ENCODE results near the gene TPD52L1. TPM values are rescaled to one million over a fixed set of nuclear protein-coding genes. Genes with fewer than 3 reads are reported as not detected.

Gene TPD52L1
- total and polyA plus RNA-seq, 3 experiments from 2014 or later: 0.18 TPM; not detected in 2

- Mint-ChIP-seq H3K27me3 (no peaks in the 10 kb centered on the region), H3K4me1 (peaks cover 51 to 68% (median 62%) of the 10 kb centered on the region in 3 donors), H3K9me3 (peaks cover 0 to 1% (median 0%) of the 10 kb centered on the region in 5 donors), H3K27ac (peak overlapping the region in 2 of 8 donors; percentile 18 to 43), H3K36me3 (peaks cover 26 to 87% (median 33%) of the 10 kb centered on the region in 3 donors), H3K4me3 (no peak overlapping the region)
- H3K27ac ChIP-seq (ENCODE audit: low read depth, low read length): no peak overlapping the region
- peaks cover 10% of the 10 kb centered on the region for H3K4me1 ChIP-seq (ENCODE audit: insufficient read depth, low read length)
- CTCF ChIA-PET: no interaction called here
- no peaks in the 10 kb centered on the region for H3K27me3 ChIP-seq (ENCODE audit: insufficient read depth, low read length, poor library complexity, severe bottlenecking)
- POLR2A ChIA-PET: no interaction called here
- H3K9me3 ChIP-seq (ENCODE audit: low read length): no peaks in the 10 kb centered on the region
- peaks cover 33% of the 10 kb centered on the region for H3K36me3 ChIP-seq (ENCODE audit: insufficient read depth, low read length)
- DNase-seq: no peak
- no peak overlapping the region for H3K4me3 ChIP-seq (ENCODE audit: low read length)
Measured at GRCh38 chr6:125294925-125295324, 141.4 kb downstream of the TPD52L1 start.

- no peaks in the 10 kb centered on the region for H3K27me3 Mint-ChIP-seq
- H3K36me3 Mint-ChIP-seq: peaks cover 20 to 83% (median 32%) of the 10 kb centered on the region in 3 donors
- Histone ChIP-seq H3K4me1 (ENCODE audit: insufficient read depth, low read length) (peaks cover 19% of the 10 kb centered on the region), H3K4me3 (ENCODE audit: low read length) (no peak overlapping the region), H3K27ac (ENCODE audit: low read depth, low read length) (no peak overlapping the region), H3K27me3 (ENCODE audit: insufficient read depth, low read length, poor library complexity, severe bottlenecking) (no peaks in the 10 kb centered on the region), H3K9me3 (ENCODE audit: low read length) (no peaks in the 10 kb centered on the region), H3K36me3 (ENCODE audit: insufficient read depth, low read length) (peaks cover 32% of the 10 kb centered on the region)
- H3K4me3 Mint-ChIP-seq: no peak overlapping the region
- H3K4me1 Mint-ChIP-seq: peaks cover 64 to 81% (median 77%) of the 10 kb centered on the region in 3 donors
- H3K27ac Mint-ChIP-seq: peak overlapping the region in 1 of 8 donors; percentile 65
- ChIA-PET POLR2A (no interaction called here), CTCF (interaction anchor here (1.1 kb wide), 1 partner anchor 14 kb away, joined by 3 read pairs; no protein-coding TSS in a partner anchor)
- no peak for DNase-seq
- no peaks in the 10 kb centered on the region for H3K9me3 Mint-ChIP-seq
Measured at GRCh38 chr6:125296471-125296870, 142.9 kb downstream of the TPD52L1 start.

GRCh38 chr6:125299257-125299656 is 145.7 kb downstream of the TPD52L1 start:
- H3K27ac Mint-ChIP-seq: peak overlapping the region; percentile 59 to 98 (median 94)
- DNase-seq: peak in 1 of 5 donors; percentile 27
- H3K36me3 Mint-ChIP-seq: peaks cover 5 to 61% (median 27%) of the 10 kb centered on the region in 3 donors
- Histone ChIP-seq H3K4me1 (ENCODE audit: insufficient read depth, low read length) (peaks cover 41% of the 10 kb centered on the region), H3K27me3 (ENCODE audit: insufficient read depth, low read length, poor library complexity, severe bottlenecking) (no peaks in the 10 kb centered on the region), H3K9me3 (ENCODE audit: low read length) (no peaks in the 10 kb centered on the region), H3K36me3 (ENCODE audit: insufficient read depth, low read length) (peaks cover 12% of the 10 kb centered on the region), H3K4me3 (ENCODE audit: low read length) (no peak overlapping the region), H3K27ac (ENCODE audit: low read depth, low read length) (peak overlapping the region; percentile 82)
- CTCF ChIA-PET: no interaction called here
- H3K27me3 Mint-ChIP-seq: no peaks in the 10 kb centered on the region
- H3K4me1 Mint-ChIP-seq: peaks cover 73 to 83% (median 82%) of the 10 kb centered on the region in 3 donors
- POLR2A ChIA-PET: no interaction called here
- H3K4me3 Mint-ChIP-seq: peak overlapping the region; percentile 88 to 98 (median 94)
- H3K9me3 Mint-ChIP-seq: no peaks in the 10 kb centered on the region

- Histone ChIP-seq H3K27me3 (ENCODE audit: insufficient read depth, low read length, poor library complexity, severe bottlenecking) (no peaks in the 10 kb centered on the region), H3K9me3 (ENCODE audit: low read length) (no peaks in the 10 kb centered on the region), H3K27ac (ENCODE audit: low read depth, low read length) (peak overlapping the region; percentile 82), H3K36me3 (ENCODE audit: insufficient read depth, low read length) (peaks cover 5% of the 10 kb centered on the region), H3K4me3 (ENCODE audit: low read length) (peak overlapping the region; percentile 62), H3K4me1 (ENCODE audit: insufficient read depth, low read length) (peaks cover 41% of the 10 kb centered on the region)
- POLR2A ChIA-PET: interaction anchor here (0.7 to 1.2 kb wide), 3 partner anchors 477 to 685 kb away, joined by 3 read pairs; partner anchors contain the start of gene TRMT11
- Mint-ChIP-seq H3K4me3 (peak overlapping the region; percentile 88 to 98 (median 94)), H3K36me3 (peaks cover 5 to 45% (median 21%) of the 10 kb centered on the region in 3 donors), H3K27ac (peak overlapping the region; percentile 64 to 98 (median 94)), H3K27me3 (peaks cover 0 to 13% of the 10 kb centered on the region in 2 donors), H3K4me1 (peaks cover 60 to 67% (median 66%) of the 10 kb centered on the region in 3 donors), H3K9me3 (no peaks in the 10 kb centered on the region)
- CTCF ChIA-PET: interaction anchor here (1.1 to 2.6 kb wide), 3 partner anchors 10 to 452 kb away, joined by 3 to 22 read pairs (median 4); no protein-coding TSS in a partner anchor
- DNase-seq: peak in 1 of 5 donors; percentile 2
Measured at GRCh38 chr6:125300992-125301434, 147.4 kb downstream of the TPD52L1 start.

- H3K27ac ChIP-seq (ENCODE audit: low read depth, low read length): peak within 1 kb of the TSS; percentile 82
- peaks cover 5% of the 10 kb centered on the region for H3K36me3 ChIP-seq (ENCODE audit: insufficient read depth, low read length)
- Mint-ChIP-seq H3K9me3 (no peaks in the 10 kb centered on the region), H3K27me3 (peaks cover 0 to 20% of the 10 kb centered on the region in 2 donors), H3K27ac (peak within 1 kb of the TSS; percentile 64 to 98 (median 94)), H3K36me3 (peaks cover 5 to 38% (median 18%) of the 10 kb centered on the region in 3 donors), H3K4me3 (peak within 1 kb of the TSS; percentile 88 to 98 (median 94)), H3K4me1 (peaks cover 54 to 63% (median 59%) of the 10 kb centered on the region in 3 donors)
- H3K4me3 ChIP-seq (ENCODE audit: low read length): peak within 1 kb of the TSS; percentile 62
- peaks cover 41% of the 10 kb centered on the region for H3K4me1 ChIP-seq (ENCODE audit: insufficient read depth, low read length)
- ChIA-PET CTCF (interaction anchor here (1.1 to 2.6 kb wide), 4 partner anchors 9 to 479 kb away, joined by 3 to 22 read pairs (median 4); no protein-coding TSS in a partner anchor), POLR2A (interaction anchor here (0.7 to 1.4 kb wide), 4 partner anchors 477 to 685 kb away, joined by 3 to 4 read pairs (median 3); partner anchors contain the start of gene TRMT11)
- no peaks in the 10 kb centered on the region for H3K9me3 ChIP-seq (ENCODE audit: low read length)
- DNase-seq: peak; percentile 30 to 56 (median 38)
- no peaks in the 10 kb centered on the region for H3K27me3 ChIP-seq (ENCODE audit: insufficient read depth, low read length, poor library complexity, severe bottlenecking)
Measured at GRCh38 chr6:125301435-125302391, 148.1 kb downstream of the TPD52L1 start, which contains the start of gene HDDC2. HDDC2 (minus strand) TSS chr6:125301967; CDS start chr6:125301932, 35 bp downstream.

- H3K27ac Mint-ChIP-seq: peak overlapping the region; percentile 39 to 97 (median 88)
Measured at GRCh38 chr6:125302840-125303511, 149.4 kb downstream of the TPD52L1 start.

GRCh38 chr6:125303512-125303854 is 149.9 kb downstream of the TPD52L1 start:
- H3K4me1 Mint-ChIP-seq: peaks cover 43 to 53% (median 49%) of the 10 kb centered on the region in 3 donors

More at GRCh38 chr6:125302840-125303511, 149.4 kb downstream of the TPD52L1 start:
- Histone ChIP-seq H3K27ac (ENCODE audit: low read depth, low read length) (peak overlapping the region; percentile 82), H3K27me3 (ENCODE audit: insufficient read depth, low read length, poor library complexity, severe bottlenecking) (no peaks in the 10 kb centered on the region), H3K36me3 (ENCODE audit: insufficient read depth, low read length) (peaks cover 5% of the 10 kb centered on the region), H3K4me3 (ENCODE audit: low read length) (no peak overlapping the region), H3K9me3 (ENCODE audit: low read length) (no peaks in the 10 kb centered on the region), H3K4me1 (ENCODE audit: insufficient read depth, low read length) (peaks cover 41% of the 10 kb centered on the region)
- Mint-ChIP-seq H3K36me3 (peaks cover 5 to 28% (median 9%) of the 10 kb centered on the region in 3 donors), H3K27me3 (peaks cover 1 to 26% of the 10 kb centered on the region in 2 donors), H3K4me1 (peaks cover 46 to 55% (median 51%) of the 10 kb centered on the region in 3 donors), H3K9me3 (no peaks in the 10 kb centered on the region), H3K4me3 (peak overlapping the region; percentile 83 to 95 (median 92))
- ChIA-PET POLR2A (interaction anchor here (1.4 kb wide), 1 partner anchor 486 kb away, joined by 4 read pairs; no protein-coding TSS in a partner anchor), CTCF (interaction anchor here (1.3 to 2.6 kb wide), 2 partner anchors 8 to 488 kb away, joined by 4 to 22 read pairs; partner anchors contain the start of gene NCOA7)
- peak in 2 of 5 donors; percentile 36 to 57 for DNase-seq

More at GRCh38 chr6:125303512-125303854, 149.9 kb downstream of the TPD52L1 start:
- Histone ChIP-seq H3K4me3 (ENCODE audit: low read length) (no peak overlapping the region), H3K9me3 (ENCODE audit: low read length) (no peaks in the 10 kb centered on the region), H3K36me3 (ENCODE audit: insufficient read depth, low read length) (peaks cover 1% of the 10 kb centered on the region), H3K27me3 (ENCODE audit: insufficient read depth, low read length, poor library complexity, severe bottlenecking) (no peaks in the 10 kb centered on the region), H3K4me1 (ENCODE audit: insufficient read depth, low read length) (peaks cover 41% of the 10 kb centered on the region), H3K27ac (ENCODE audit: low read depth, low read length) (peak overlapping the region; percentile 0)
- Mint-ChIP-seq H3K9me3 (no peaks in the 10 kb centered on the region), H3K27ac (peak overlapping the region in 7 of 8 donors; percentile 16 to 94 (median 83)), H3K36me3 (peaks cover 1 to 23% (median 6%) of the 10 kb centered on the region in 3 donors), H3K4me3 (peak overlapping the region in 4 of 7 donors; percentile 37 to 88 (median 64)), H3K27me3 (peaks cover 4 to 30% of the 10 kb centered on the region in 2 donors)
- ChIA-PET POLR2A (no interaction called here), CTCF (interaction anchor here (1.3 kb wide), 1 partner anchor 487 kb away, joined by 4 read pairs; the partner anchor contains the start of gene NCOA7)
- no peak for DNase-seq
